A549 (cell line): ENCODE measurements around the gene ADM2. TPM values are rescaled to one million over a fixed set of nuclear protein-coding genes. Genes with fewer than 3 reads are reported as not detected.

Source experiments
- ATAC-seq, 2 experiments: fragments of 200-7000 bp in 1 of 2; fragments of >200 bp in 1 of 2; cut with Nextera tagmentation in 1 of 2; cut with Tn5 transposase in 1 of 2; 3 replicates each; pipeline versions ENCODE4 v1.8.0 to v1.9.1; 2018 to 2020; ENCODE audit warnings: mild to moderate bottlenecking in 1 of 2, moderate library complexity in 1 of 2
- CTCF ChIA-PET: fragments of 300-600 bp; sonication (Branson Sonifier 250); formaldehyde crosslinking; extraction: SDS; loops from one replicate; lab custom pipeline; 2021; ENCODE audit warnings: antibody characterized with exemption, inconsistent platforms; lab: Yijun Ruan, JAX
- POLR2A ChIA-PET: fragments of 350-600 bp; formaldehyde crosslinking; extraction: SDS; loops from one replicate; lab custom pipeline; 2021; ENCODE audit warnings: antibody characterized with exemption, inconsistent platforms; lab: Yijun Ruan, JAX
- DNase-seq, 2 experiments: peaks; one replicate each; pipeline versions ENCODE4 v3.0.0 to v3.0.0-alpha.2; 2011 to 2016; ENCODE audit warnings: low read depth in 1 of 2, low spot score in 1 of 2
- FAIRE-seq: peaks from 2 replicates; lab custom pipeline; 2011; peaks lifted over from hg19 to GRCh38; lab: Jason Lieb, UNC
- H3K27ac ChIP-seq, 2 experiments: fragments of >200 bp; sonication (Bioruptor Twin); formaldehyde crosslinking; 3 replicates each; pipeline ENCODE4 v1.5.1; 2016 to 2017
- H3K4me1 ChIP-seq: fragments of >200 bp; sonication (Bioruptor Twin); formaldehyde crosslinking; 3 replicates; pipeline ENCODE4 v1.6.1; 2016
- H3K4me2 ChIP-seq: fragments of >200 bp; sonication (Bioruptor Twin); formaldehyde crosslinking; 3 replicates; pipeline ENCODE4 v1.6.1; 2016
- H3K4me3 ChIP-seq: fragments of >200 bp; sonication (Bioruptor Twin); formaldehyde crosslinking; 3 replicates; pipeline ENCODE4 v1.5.1; 2016
- H3K9me3 ChIP-seq: fragments of >200 bp; sonication (Bioruptor Twin); formaldehyde crosslinking; 3 replicates; pipeline ENCODE4 v1.6.1; 2016
- CBX8 ChIP-seq: fragments of 200-600 bp; sonication (generic); IDR thresholded peaks from 2 replicates; pipeline ENCODE4 v1.6.1; 2016
- E2F6 ChIP-seq: IDR thresholded peaks from 2 replicates; pipeline ENCODE4 v1.6.1; 2012; ENCODE audit warnings: low read depth, borderline replicate concordance
- EHF ChIP-seq: fragments of 250-450 bp; sonication (Bioruptor Pico); IDR thresholded peaks from 2 replicates; pipeline ENCODE4 v1.5.0; 2020; ENCODE audit warnings: mild to moderate bottlenecking
- ELK1 ChIP-seq: fragments of 150-350 bp; IDR thresholded peaks from 2 replicates; pipeline ENCODE4 v1.6.1; 2014; ENCODE audit warnings: low read depth, mild to moderate bottlenecking, low read length
- ESRRA ChIP-seq: fragments of 150-350 bp; IDR thresholded peaks from 2 replicates; pipeline ENCODE4 v1.6.1; 2014; ENCODE audit warnings: mild to moderate bottlenecking, low read length, borderline replicate concordance
- FOSL2 ChIP-seq, 2 experiments: fragments of 450-650 bp in 1 of 2; fragments of >200 bp in 1 of 2; sonication (Bioruptor Twin) in 1 of 2; formaldehyde crosslinking; IDR thresholded peaks; 2 replicates each; pipeline versions ENCODE4 v1.5.0 to v1.6.1; 2016 to 2020; ENCODE audit warnings: mild to moderate bottlenecking in 1 of 2, moderate library complexity in 1 of 2
- GATA3 ChIP-seq: IDR thresholded peaks from 2 replicates; pipeline ENCODE4 v1.6.1; 2012; ENCODE audit warnings: borderline replicate concordance
- HOXB5 ChIP-seq: fragments of 250-450 bp; sonication (Bioruptor Pico); IDR thresholded peaks from 2 replicates; pipeline ENCODE4 v1.5.0; 2020; ENCODE audit warnings: mild to moderate bottlenecking, moderate library complexity
- JUN ChIP-seq, 2 experiments: fragments of >200 bp; sonication (Bioruptor Twin); formaldehyde crosslinking; IDR thresholded peaks; 2 replicates in 1 of 2; 3 replicates in 1 of 2; pipeline ENCODE4 v1.6.1; 2016 to 2017
- MAX ChIP-seq: IDR thresholded peaks from 2 replicates; pipeline ENCODE4 v1.6.1; 2012
- MAZ ChIP-seq: fragments of 150-350 bp; IDR thresholded peaks from 2 replicates; pipeline ENCODE4 v1.6.1; 2014; ENCODE audit warnings: antibody characterized with exemption, low read depth, low read length, borderline replicate concordance
- NFE2L2 ChIP-seq: fragments of 150-350 bp; conservative IDR thresholded peaks from 2 replicates; pipeline ENCODE4 v1.6.1; 2014; ENCODE audit warnings: low read length
- PBX3 ChIP-seq: IDR thresholded peaks from 2 replicates; pipeline ENCODE4 v1.6.1; 2012
- PHF8 ChIP-seq: fragments of 200-600 bp; sonication (generic); IDR thresholded peaks from 2 replicates; pipeline ENCODE4 v1.6.1; 2016; ENCODE audit warnings: low read depth, mild to moderate bottlenecking, antibody characterized with exemption, moderate library complexity, borderline replicate concordance
- POLR2A ChIP-seq: IDR thresholded peaks from 2 replicates; pipeline ENCODE4 v1.6.1; 2012; ENCODE audit warnings: mild to moderate bottlenecking, low read length
- REST ChIP-seq: fragments of 200-600 bp; sonication (generic); IDR thresholded peaks from 2 replicates; pipeline ENCODE4 v1.6.1; 2016; ENCODE audit warnings: antibody characterized with exemption, mild to moderate bottlenecking, moderate library complexity
- TFCP2L1 ChIP-seq: fragments of 250-450 bp; sonication (Bioruptor Pico); IDR thresholded peaks from 2 replicates; pipeline ENCODE4 v1.5.0; 2021; ENCODE audit warnings: mild to moderate bottlenecking
- ZFP36 ChIP-seq: fragments of 450-650 bp; IDR thresholded peaks from 2 replicates; pipeline ENCODE4 v1.6.1; 2014; ENCODE audit warnings: borderline replicate concordance; ENCODE audit not compliant: partially characterized antibody
- WGBS: methylation state at CpG from one replicate; pipeline ENCODE4 v1.1.6; 2017; ENCODE audit errors: missing lambda C conversion rate; 5-methylcytosine and 5-hydroxymethylcytosine counted together
- polyA plus RNA-seq, 4 experiments: library from polyadenylated mRNA; depleted of rRNA in 3 of 4; stranded (reverse); fragments of >200 nt; fragmentation: RNase III in 1 of 4; extraction: RNeasy Plus Mini Kit Qiagen cat#74134 plus additional on column Dnase treatment in 1 of 4; gene quantifications; 2 replicates in 3 of 4; 3 replicates in 1 of 4; pipeline ENCODE4 v1.2.3, GENCODE V29; 2011 to 2017
- TF ChIP-seq, protein P1 (sequence below): fragments of 250-450 bp; sonication (Bioruptor Pico); IDR thresholded peaks from 2 replicates; pipeline ENCODE4 v1.5.0; 2020; ENCODE audit warnings: low read depth, mild to moderate bottlenecking, moderate library complexity

Gene ADM2
- polyA plus RNA-seq, 2 of the 4 experiments (the other 2 are of a cell fraction) = 0.50 to 1.1 TPM

- CTCF ChIA-PET = no interaction called here
- ATAC-seq = peak in 1 of 2 experiments; percentile 0; a peak in 2 of 6 replicates
- TF ChIP-seq ELK1 = no peak
- TF ChIP-seq, protein P1, sequence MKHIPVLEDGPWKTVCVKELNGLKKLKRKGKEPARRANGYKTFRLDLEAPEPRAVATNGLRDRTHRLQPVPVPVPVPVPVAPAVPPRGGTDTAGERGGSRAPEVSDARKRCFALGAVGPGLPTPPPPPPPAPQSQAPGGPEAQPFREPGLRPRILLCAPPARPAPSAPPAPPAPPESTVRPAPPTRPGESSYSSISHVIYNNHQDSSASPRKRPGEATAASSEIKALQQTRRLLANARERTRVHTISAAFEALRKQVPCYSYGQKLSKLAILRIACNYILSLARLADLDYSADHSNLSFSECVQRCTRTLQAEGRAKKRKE (CRISPR knock-in tag) = no peak
- 0 out of 5 replicates have a peak, but pooled peaks of 1 of the 2 experiments have one; percentile 3 for TF ChIP-seq JUN (IDR thresholded peaks at IDR 0.05)
- no peak for TF ChIP-seq MAZ
- 0 out of 2 replicates have a peak, but pooled peaks have one; percentile 14 for TF ChIP-seq HOXB5 (CRISPR knock-in tag)
- peak; percentile 21; the same call in 1 of the 2 replicates for TF ChIP-seq E2F6
- peak; percentile 23; the same call in 1 of the 2 replicates for TF ChIP-seq GATA3
- no peak for TF ChIP-seq PHF8
- TF ChIP-seq, all 56 proteins: peak for 4
- FAIRE-seq = no peak
- Histone ChIP-seq H3K4me1 (peaks cover 29% of the 10 kb centered on the region), H3K4me2 (peak overlapping the region; percentile 92), H3K27ac (peak overlapping the region; percentile 95 to 98), H3K9me3 (no peaks in the 10 kb centered on the region), H3K4me3 (peak overlapping the region; percentile 64)
- POLR2A ChIA-PET = interaction anchor here (0.7 kb wide), 1 partner anchor 9 kb away, joined by 5 read pairs; no protein-coding TSS in a partner anchor
- WGBS = no CpG with 5 or more reads among the region's 21 CpGs
- DNase-seq = peak in 1 of 2 experiments; percentile 71
Observed at GRCh38 chr22:50530580-50530876, 49.2 kb downstream of the ADM2 start.

- H3K9me3 ChIP-seq = no peaks in the 10 kb centered on the region
- peak overlapping the region; percentile 95 to 98 for H3K27ac ChIP-seq
- peak; percentile 60 to 91 for DNase-seq
- 0% methylated on average over 2 of the region's 53 CpGs for WGBS
- peaks cover 29% of the 10 kb centered on the region for H3K4me1 ChIP-seq
- peak overlapping the region; percentile 92 for H3K4me2 ChIP-seq
- TF ChIP-seq EHF (CRISPR knock-in tag) (0 out of 2 replicates have a peak, but pooled peaks have one; percentile 23), TFCP2L1 (0 out of 2 replicates have a peak, but pooled peaks have one; percentile 15), JUN (IDR thresholded peaks at IDR 0.05) (peak in 1 of 2 experiments; percentile 21; a peak in 2 of 5 replicates), ZFP36 (no peak), POLR2A (peak; percentile 67), PBX3 (peak; percentile 35; the same call in 1 of the 2 replicates)
- TF ChIP-seq, all 56 proteins: peak for 5
- no peak for FAIRE-seq
- ChIA-PET CTCF (interaction anchor here (0.8 kb wide), 1 partner anchor 14 kb away, joined by 3 read pairs; the partner anchor contains the start of gene KLHDC7B), POLR2A (interaction anchor here (0.7 to 1.0 kb wide), 2 partner anchors 9 to 32 kb away, joined by 3 to 5 read pairs; partner anchors contain the start of gene SYCE3)
- peak; percentile 48 to 69 for ATAC-seq
- peak overlapping the region; percentile 64 for H3K4me3 ChIP-seq
Observed at GRCh38 chr22:50530877-50531545, 49.7 kb downstream of the ADM2 start.

DNA sequence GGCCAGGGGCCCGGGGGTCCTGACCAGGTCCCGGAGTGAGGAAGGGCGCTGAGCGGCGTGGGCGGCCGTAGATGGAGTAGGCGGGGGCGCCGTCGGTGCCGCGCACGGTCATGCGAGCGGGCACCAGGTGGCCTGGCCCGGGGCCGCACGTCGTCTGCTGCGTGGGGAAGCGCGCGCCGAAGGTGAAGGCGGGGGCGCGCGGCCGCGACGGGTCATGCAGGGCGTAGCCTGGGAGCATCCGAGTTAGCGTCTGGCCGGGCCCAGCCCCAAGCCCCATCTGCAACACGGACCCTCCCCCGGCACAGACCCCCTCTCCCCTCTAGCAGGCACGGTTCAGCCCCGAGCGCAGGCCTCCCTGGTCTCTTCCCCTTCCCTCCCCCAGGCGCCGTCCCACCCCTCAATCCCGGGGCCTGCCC is 50.2 kb downstream of the ADM2 start:
- no peak for FAIRE-seq
- Histone ChIP-seq H3K4me3 (peak overlapping the region; percentile 64), H3K9me3 (no peaks in the 10 kb centered on the region), H3K27ac (peak overlapping the region; percentile 95 to 98), H3K4me2 (peak overlapping the region; percentile 92), H3K4me1 (peaks cover 29% of the 10 kb centered on the region)
- DNase-seq = peak in 1 of 2 experiments; percentile 75
- TF ChIP-seq CBX8 (no peak), NFE2L2 (no peak), REST (no peak), FOSL2 (IDR thresholded peaks at IDR 0.05) (no peak), FOSL2 (CRISPR knock-in tag; IDR thresholded peaks at IDR 0.05) (no peak), PBX3 (no peak; the same call in 1 of the 2 replicates), ESRRA (no peak), MAX (peak; percentile 47)
- ChIA-PET CTCF (interaction anchor here (0.8 to 1.8 kb wide), 2 partner anchors 14 to 89 kb away, joined by 3 to 7 read pairs; partner anchors contain the start of gene KLHDC7B), POLR2A (interaction anchor here (0.6 to 1.3 kb wide), 5 partner anchors 9 to 51 kb away, joined by 3 to 5 read pairs (median 3); partner anchors contain the start of gene SYCE3)
- ATAC-seq = peak; percentile 42 to 49
- no CpG with 5 or more reads among the region's 44 CpGs for WGBS
